ENCODE data around the gene GARS1.
A peak's percentile ranks its signal among the peaks of the same experiment; 100 is the strongest.
"Not testable (repeated sequence)": the region's sequence is repeated elsewhere in the genome, so short reads cannot be mapped to it uniquely, and the experiment has no call there.

The GARS1 gene

GRCh38 chr7:30594540-30595435 is at the start of gene GARS1:
Gene GARS1, plus strand, starts transcription at chr7:30594878. Its CDS starts 44 bp downstream, at chr7:30594922.
- peak; percentile 71 for DNase-seq (ENCODE audit: low read depth)

GRCh38 chr7:30545791-30546555 is 48.7 kb upstream of the GARS1 start:
- no peak for DNase-seq (ENCODE audit: low read depth)

- DNase-seq (ENCODE audit: low read depth), result no peak
These were observed 48.1 kb upstream of the GARS1 start for GRCh38 chr7:30546596-30546995.

- DNase-seq (ENCODE audit: low read depth), result no peak
These were observed 45.8 kb upstream of the GARS1 start for GRCh38 chr7:30548845-30549244.

- DNase-seq (ENCODE audit: low read depth), result no peak
These were observed 44.7 kb upstream of the GARS1 start for GRCh38 chr7:30549931-30550493.

GRCh38 chr7:30552330-30552729 is 42.3 kb upstream of the GARS1 start:
- DNase-seq (ENCODE audit: low read depth), result no peak

GRCh38 chr7:30553141-30553540 is 41.5 kb upstream of the GARS1 start:
- DNase-seq (ENCODE audit: low read depth), result no peak

- DNase-seq (ENCODE audit: low read depth), result no peak
These were observed 41.1 kb upstream of the GARS1 start for GRCh38 chr7:30553546-30553945.

- DNase-seq (ENCODE audit: low read depth), result no peak
These were observed 39.2 kb upstream of the GARS1 start for GRCh38 chr7:30555525-30555924.

- no peak for DNase-seq (ENCODE audit: low read depth)
These were observed 37.8 kb upstream of the GARS1 start for GRCh38 chr7:30556840-30557239.

GRCh38 chr7:30557245-30557644 is 37.4 kb upstream of the GARS1 start:
- no peak for DNase-seq (ENCODE audit: low read depth)

GRCh38 chr7:30559611-30560010 is 35.1 kb upstream of the GARS1 start:
- no peak for DNase-seq (ENCODE audit: low read depth)

GRCh38 chr7:30561389-30561788 is 33.3 kb upstream of the GARS1 start:
- no peak for DNase-seq (ENCODE audit: low read depth)

GRCh38 chr7:30562498-30562897 is 32.2 kb upstream of the GARS1 start:
- no peak for DNase-seq (ENCODE audit: low read depth)

GRCh38 chr7:30562909-30563308 is 31.8 kb upstream of the GARS1 start:
- DNase-seq (ENCODE audit: low read depth), result no peak

GRCh38 chr7:30563326-30563942 is 31.2 kb upstream of the GARS1 start:
- DNase-seq (ENCODE audit: low read depth), result no peak

GRCh38 chr7:30564243-30564892 is 30.3 kb upstream of the GARS1 start:
- peak; percentile 48 for DNase-seq (ENCODE audit: low read depth)

GRCh38 chr7:30566596-30566995 is 28.1 kb upstream of the GARS1 start:
- DNase-seq (ENCODE audit: low read depth), result no peak

- DNase-seq (ENCODE audit: low read depth), result no peak
These were observed 27.6 kb upstream of the GARS1 start for GRCh38 chr7:30567081-30567480.

- not testable (repeated sequence) for DNase-seq (ENCODE audit: low read depth)
These were observed 24.4 kb upstream of the GARS1 start for GRCh38 chr7:30570238-30570637.

GRCh38 chr7:30572212-30572841 is 22.4 kb upstream of the GARS1 start:
- DNase-seq (ENCODE audit: low read depth), result no peak

Data from stimulated activated CD8-positive, alpha-beta memory T cell treated with anti-CD3 and anti-CD28 coated beads, Interleukin-15, amount 100 ng/mL, for 1 hour (primary cell).